Sigmoid colon (tissue), 4 donors: ENCODE measurements around the gene EPHA10.

ENCODE experiments used
- EP300 ChIP-seq, 4 donors: sonication (generic); formaldehyde crosslinking; IDR thresholded peaks; one replicate each; pipeline ENCODE4 v1.6.1; 2017; ENCODE audit warnings: antibody characterized with exemption in 4 of 4
- POLR2A ChIP-seq, 2 donors: fragments of 450-650 bp; IDR thresholded peaks; one replicate each; pipeline ENCODE4 v1.6.1; 2016; ENCODE audit warnings: antibody characterized with exemption in 2 of 2, mild to moderate bottlenecking in 2 of 2, moderate library complexity in 2 of 2
- POLR2AphosphoS5 ChIP-seq, 4 donors: sonication (generic); formaldehyde crosslinking; IDR thresholded peaks; one replicate each; pipeline ENCODE4 v1.6.1; 2017; ENCODE audit warnings: antibody characterized with exemption in 4 of 4
- TF ChIP-seq, protein P1 (sequence below), 4 experiments: fragments of 450-650 bp in 3 of 4; fragments of 200-600 bp in 1 of 4; IDR thresholded peaks; one replicate each; pipeline ENCODE4 v1.5.1; 2016 to 2019; ENCODE audit warnings: antibody characterized with exemption in 4 of 4, mild to moderate bottlenecking in 3 of 4, moderate library complexity in 2 of 4

DNA sequence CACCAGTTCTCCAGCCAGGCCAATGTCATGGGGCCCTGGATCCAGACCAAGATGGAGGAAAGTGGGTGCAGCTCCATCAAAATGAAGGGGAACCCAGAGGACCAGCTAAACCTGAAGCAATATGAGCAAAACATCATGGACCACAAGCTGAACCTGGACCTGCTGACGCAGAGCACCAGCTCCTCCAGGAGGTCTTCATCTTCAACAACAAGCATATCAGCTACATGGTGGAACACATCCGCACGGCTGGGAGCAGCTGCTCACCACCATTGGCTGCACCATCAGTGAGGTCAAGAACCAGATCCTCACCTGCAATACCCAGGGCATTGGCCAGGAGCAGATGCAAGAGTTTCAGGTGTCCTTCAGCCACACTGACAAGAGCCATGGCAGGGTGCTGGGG, 13.7 kb upstream of the EPHA10 start:
- no peak for TF ChIP-seq POLR2AphosphoS5 (IDR thresholded peaks at IDR 0.05)
- TF ChIP-seq, protein P1, sequence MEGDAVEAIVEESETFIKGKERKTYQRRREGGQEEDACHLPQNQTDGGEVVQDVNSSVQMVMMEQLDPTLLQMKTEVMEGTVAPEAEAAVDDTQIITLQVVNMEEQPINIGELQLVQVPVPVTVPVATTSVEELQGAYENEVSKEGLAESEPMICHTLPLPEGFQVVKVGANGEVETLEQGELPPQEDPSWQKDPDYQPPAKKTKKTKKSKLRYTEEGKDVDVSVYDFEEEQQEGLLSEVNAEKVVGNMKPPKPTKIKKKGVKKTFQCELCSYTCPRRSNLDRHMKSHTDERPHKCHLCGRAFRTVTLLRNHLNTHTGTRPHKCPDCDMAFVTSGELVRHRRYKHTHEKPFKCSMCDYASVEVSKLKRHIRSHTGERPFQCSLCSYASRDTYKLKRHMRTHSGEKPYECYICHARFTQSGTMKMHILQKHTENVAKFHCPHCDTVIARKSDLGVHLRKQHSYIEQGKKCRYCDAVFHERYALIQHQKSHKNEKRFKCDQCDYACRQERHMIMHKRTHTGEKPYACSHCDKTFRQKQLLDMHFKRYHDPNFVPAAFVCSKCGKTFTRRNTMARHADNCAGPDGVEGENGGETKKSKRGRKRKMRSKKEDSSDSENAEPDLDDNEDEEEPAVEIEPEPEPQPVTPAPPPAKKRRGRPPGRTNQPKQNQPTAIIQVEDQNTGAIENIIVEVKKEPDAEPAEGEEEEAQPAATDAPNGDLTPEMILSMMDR (IDR thresholded peaks at IDR 0.05) = no peak
- no peak for TF ChIP-seq POLR2A (IDR thresholded peaks at IDR 0.05)
- TF ChIP-seq EP300 (IDR thresholded peaks at IDR 0.05) = no peak
